ENCODE results near the gene ATP13A4. TPM values are rescaled to one million over a fixed set of nuclear protein-coding genes. Genes with fewer than 3 reads are reported as not detected.

ATP13A4 gene
- total RNA-seq, 6 experiments from 2014 or later = not detected

DNA sequence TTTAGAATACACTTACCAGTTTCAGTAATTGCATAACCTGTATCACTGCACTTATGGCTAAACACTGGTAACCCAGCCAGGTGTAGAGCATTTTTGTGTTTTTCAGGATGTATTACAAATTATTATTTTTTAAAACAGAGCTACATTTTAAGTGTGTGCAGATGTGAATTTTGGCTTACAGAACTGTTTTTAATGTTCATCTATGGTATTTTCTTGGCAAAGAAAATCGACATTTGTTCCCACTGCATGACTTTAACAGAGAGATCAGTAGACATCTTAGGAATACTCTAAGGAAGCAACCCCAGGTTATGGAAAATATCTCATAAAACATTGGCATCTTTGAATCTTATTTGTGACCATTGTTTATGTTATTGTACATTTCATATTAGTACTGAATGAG is 73.3 kb downstream of the ATP13A4 start:
- peaks cover 52% of the 10 kb centered on the region for H3K9me3 Mint-ChIP-seq
- H3K27ac Mint-ChIP-seq = no peak overlapping the region
- no peaks in the 10 kb centered on the region; the same call in 1 of the 2 replicates for H3K27me3 Mint-ChIP-seq (ENCODE audit: insufficient read depth)
- DNase-seq = no peak
- TF ChIP-seq, protein P1, sequence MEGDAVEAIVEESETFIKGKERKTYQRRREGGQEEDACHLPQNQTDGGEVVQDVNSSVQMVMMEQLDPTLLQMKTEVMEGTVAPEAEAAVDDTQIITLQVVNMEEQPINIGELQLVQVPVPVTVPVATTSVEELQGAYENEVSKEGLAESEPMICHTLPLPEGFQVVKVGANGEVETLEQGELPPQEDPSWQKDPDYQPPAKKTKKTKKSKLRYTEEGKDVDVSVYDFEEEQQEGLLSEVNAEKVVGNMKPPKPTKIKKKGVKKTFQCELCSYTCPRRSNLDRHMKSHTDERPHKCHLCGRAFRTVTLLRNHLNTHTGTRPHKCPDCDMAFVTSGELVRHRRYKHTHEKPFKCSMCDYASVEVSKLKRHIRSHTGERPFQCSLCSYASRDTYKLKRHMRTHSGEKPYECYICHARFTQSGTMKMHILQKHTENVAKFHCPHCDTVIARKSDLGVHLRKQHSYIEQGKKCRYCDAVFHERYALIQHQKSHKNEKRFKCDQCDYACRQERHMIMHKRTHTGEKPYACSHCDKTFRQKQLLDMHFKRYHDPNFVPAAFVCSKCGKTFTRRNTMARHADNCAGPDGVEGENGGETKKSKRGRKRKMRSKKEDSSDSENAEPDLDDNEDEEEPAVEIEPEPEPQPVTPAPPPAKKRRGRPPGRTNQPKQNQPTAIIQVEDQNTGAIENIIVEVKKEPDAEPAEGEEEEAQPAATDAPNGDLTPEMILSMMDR (IDR thresholded peaks at IDR 0.05) = no peak
- H3K4me3 Mint-ChIP-seq = no peak overlapping the region
- H3K4me1 Mint-ChIP-seq (ENCODE audit: low read depth) = no peaks in the 10 kb centered on the region
- no peaks in the 10 kb centered on the region; the same call in 1 of the 2 replicates for H3K36me3 Mint-ChIP-seq (ENCODE audit: low read depth)

DNA sequence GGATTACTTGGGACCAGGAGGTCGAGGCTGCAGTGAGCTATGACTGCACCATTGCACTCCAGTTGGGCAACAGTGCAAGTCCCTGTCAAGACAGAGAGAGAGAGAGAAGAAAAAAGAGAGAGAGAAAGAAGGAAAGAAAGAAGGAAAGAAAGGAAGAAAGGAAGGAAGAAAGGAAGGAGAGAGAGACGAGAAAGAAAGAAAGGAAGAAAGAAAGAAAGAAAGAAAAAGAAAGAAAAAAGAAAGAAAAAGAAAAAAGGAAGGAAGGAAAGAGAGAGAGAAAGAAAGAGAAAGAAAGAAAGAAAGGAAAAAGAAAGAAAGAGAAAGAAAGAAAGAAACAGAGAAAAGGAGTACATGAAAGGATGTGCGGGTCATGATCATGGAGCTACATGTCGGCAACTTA is 80.2 kb downstream of the ATP13A4 start:
- H3K27me3 Mint-ChIP-seq (ENCODE audit: insufficient read depth) = no peaks in the 10 kb centered on the region
- H3K27ac Mint-ChIP-seq = no peak overlapping the region
- TF ChIP-seq, protein P1 (IDR thresholded peaks at IDR 0.05) = no peak

DNA sequence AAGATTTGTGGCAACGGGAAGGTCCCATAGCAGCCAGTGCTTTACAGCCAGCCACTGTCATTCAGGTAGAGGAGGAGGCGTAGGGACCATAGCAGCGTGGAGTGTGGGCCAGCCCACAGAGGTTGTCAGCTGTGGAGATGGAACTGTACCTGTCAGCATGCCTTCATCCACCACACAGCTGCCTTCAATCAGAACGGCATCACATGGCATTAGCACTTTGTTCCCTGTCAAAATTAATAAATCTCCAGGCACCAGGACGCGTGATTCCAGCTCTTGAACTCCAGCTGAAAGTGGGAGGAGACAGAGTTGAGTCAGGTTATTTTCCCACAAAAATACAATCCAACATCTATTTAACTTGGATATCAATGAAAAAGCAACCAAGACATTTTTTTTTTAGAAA is 84.0 kb downstream of the ATP13A4 start:
- Mint-ChIP-seq H3K27me3 (ENCODE audit: insufficient read depth) (no peaks in the 10 kb centered on the region), H3K36me3 (ENCODE audit: low read depth) (no peaks in the 10 kb centered on the region; the same call in 1 of the 2 replicates), H3K4me1 (ENCODE audit: low read depth) (no peaks in the 10 kb centered on the region), H3K27ac (no peak overlapping the region), H3K4me3 (no peak overlapping the region), H3K9me3 (peaks cover 46% of the 10 kb centered on the region)
- TF ChIP-seq, protein P1 (IDR thresholded peaks at IDR 0.05) = no peak
- no peak for DNase-seq

More for the DNA sequence above, 80.2 kb downstream of the ATP13A4 start:
- DNase-seq = no peak
- Mint-ChIP-seq H3K36me3 (ENCODE audit: low read depth) (no peaks in the 10 kb centered on the region; the same call in 1 of the 2 replicates), H3K9me3 (peaks cover 53% of the 10 kb centered on the region), H3K4me3 (no peak overlapping the region), H3K4me1 (ENCODE audit: low read depth) (no peaks in the 10 kb centered on the region)

DNA sequence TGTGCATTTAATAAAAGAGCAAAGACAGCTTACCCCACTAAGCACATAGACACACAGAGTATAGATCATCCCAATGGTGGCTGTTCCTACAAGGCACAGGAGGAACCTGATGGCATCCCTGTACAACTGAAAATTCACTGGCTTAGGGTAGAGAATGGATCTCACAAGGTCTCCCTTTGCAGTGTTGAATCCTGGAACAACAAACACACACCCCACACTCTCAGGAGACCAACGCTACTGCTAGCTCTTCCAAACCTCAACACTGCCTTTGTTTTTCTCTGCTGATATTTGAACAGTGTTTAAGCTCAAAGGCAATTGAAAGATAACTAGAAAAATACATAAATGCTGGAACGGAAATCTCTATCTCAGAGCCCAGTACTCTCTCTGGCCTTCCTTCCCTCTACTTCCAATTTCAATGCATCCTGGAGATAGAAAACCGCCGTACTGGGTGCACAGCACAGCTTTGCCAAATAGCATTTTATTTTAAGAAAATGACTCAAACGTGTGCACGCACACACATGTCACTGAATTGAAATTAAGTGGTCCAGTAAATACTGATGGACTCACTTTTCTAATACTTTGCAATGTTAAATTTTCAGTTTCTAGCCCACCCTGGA is 88.6 kb downstream of the ATP13A4 start:
- no peak overlapping the region for H3K4me3 Mint-ChIP-seq

DNA sequence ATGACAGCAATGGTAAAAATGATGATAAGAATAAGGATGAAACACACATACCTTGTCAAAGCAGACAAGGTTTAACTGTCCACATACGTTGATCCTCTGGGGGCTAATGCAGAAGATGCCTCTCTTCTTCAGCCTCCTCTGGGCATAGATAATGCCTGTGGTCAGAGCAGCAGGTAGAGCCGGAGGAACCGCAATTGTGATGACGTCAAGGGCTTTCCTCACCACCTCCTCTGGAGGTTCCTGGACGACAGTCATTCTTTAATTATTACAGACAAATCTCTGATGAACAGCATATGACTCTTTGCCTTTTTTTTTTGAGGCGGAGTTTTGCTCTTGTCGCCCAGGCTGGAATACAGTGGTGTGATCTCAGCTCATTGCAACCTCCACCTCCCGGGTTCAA is 89.8 kb downstream of the ATP13A4 start:
- H3K9me3 Mint-ChIP-seq = peaks cover 12% of the 10 kb centered on the region
- no peak for DNase-seq
- H3K36me3 Mint-ChIP-seq (ENCODE audit: low read depth) = no peaks in the 10 kb centered on the region
- TF ChIP-seq, protein P1 (IDR thresholded peaks at IDR 0.05) = no peak
- no peak overlapping the region for H3K27ac Mint-ChIP-seq
- H3K4me1 Mint-ChIP-seq (ENCODE audit: low read depth) = no peaks in the 10 kb centered on the region
- peaks cover 2% of the 10 kb centered on the region for H3K27me3 Mint-ChIP-seq (ENCODE audit: insufficient read depth)
- H3K4me3 Mint-ChIP-seq = no peak overlapping the region

More for the DNA sequence above, 88.6 kb downstream of the ATP13A4 start:
- Mint-ChIP-seq H3K4me1 (ENCODE audit: low read depth) (no peaks in the 10 kb centered on the region), H3K27me3 (ENCODE audit: insufficient read depth) (no peaks in the 10 kb centered on the region), H3K27ac (no peak overlapping the region), H3K9me3 (peaks cover 18% of the 10 kb centered on the region), H3K36me3 (ENCODE audit: low read depth) (no peaks in the 10 kb centered on the region)
- DNase-seq = no peak
- TF ChIP-seq, protein P1 (IDR thresholded peaks at IDR 0.05) = no peak

All from HFFc6 (cell line).